CD4-positive, alpha-beta T cell (primary cell): ENCODE results near the gene C20orf141. TPM values are rescaled to one million over a fixed set of nuclear protein-coding genes. Genes with fewer than 3 reads are reported as not detected.

Experiments used
- ATAC-seq: fragments of 200-7000 bp; cut with Tn5 transposase; one replicate; pipeline ENCODE4 v1.10.0; 2022; ENCODE audit warnings: mild to moderate bottlenecking; ENCODE audit not compliant: poor library complexity
- CTCF ChIA-PET: fragments of 350-600 bp; sonication (Branson Sonifier 250); formaldehyde crosslinking; loops from one replicate; lab custom pipeline; 2021; ENCODE audit warnings: antibody characterized with exemption, inconsistent platforms; lab: Charles Lee
- POLR2A ChIA-PET: fragments of 350-600 bp; sonication (Branson Sonifier 250); formaldehyde crosslinking; loops from one replicate; lab custom pipeline; 2021; ENCODE audit warnings: antibody characterized with exemption, inconsistent platforms; lab: Charles Lee
- DNase-seq, 14 experiments: peaks; one replicate each; pipeline ENCODE4 v3.0.0-alpha.2; 2013 to 2020; ENCODE audit warnings: mixed read lengths in 2 of 14
- H3K27ac ChIP-seq, 2 donors: one replicate each; pipeline versions ENCODE4 v1.5.1 to v1.7.0; 2013; ENCODE audit warnings: low read length in 2 of 2, low read depth in 1 of 2, mild to moderate bottlenecking in 1 of 2
- H3K27me3 ChIP-seq, 2 experiments: 1 replicate in 1 of 2; 2 replicates in 1 of 2; pipeline versions ENCODE4 v1.6.1 to v1.7.0; 2013; ENCODE audit warnings: low read length in 2 of 2, control low read depth in 1 of 2, mild to moderate bottlenecking in 1 of 2, moderate library complexity in 1 of 2; ENCODE audit not compliant: insufficient read depth in 2 of 2, control insufficient read depth in 1 of 2
- H3K36me3 ChIP-seq: one replicate; pipeline ENCODE4 v1.6.1; 2013; ENCODE audit warnings: low read length, control low read depth; ENCODE audit not compliant: insufficient read depth
- H3K4me1 ChIP-seq: one replicate; pipeline ENCODE4 v1.6.1; 2013; ENCODE audit warnings: low read length, control low read depth; ENCODE audit not compliant: insufficient read depth
- H3K4me3 ChIP-seq: one replicate; pipeline ENCODE4 v1.5.1; 2013; ENCODE audit warnings: mild to moderate bottlenecking, low read length, moderate library complexity
- H3K9me3 ChIP-seq, 2 experiments: 1 replicate in 1 of 2; 2 replicates in 1 of 2; pipeline versions ENCODE4 v1.6.1 to v1.7.0; 2013; ENCODE audit warnings: low read length in 2 of 2, mild to moderate bottlenecking in 2 of 2, control low read depth in 1 of 2, moderate library complexity in 1 of 2; ENCODE audit not compliant: control insufficient read depth in 1 of 2, insufficient read depth in 1 of 2
- H3K27ac Mint-ChIP-seq: one replicate; pipeline ENCODE4 v1.8.0; 2020; ENCODE audit warnings: mixed read lengths
- H3K27me3 Mint-ChIP-seq: one replicate; pipeline ENCODE4 v1.8.0; 2021; ENCODE audit warnings: mixed read lengths
- H3K36me3 Mint-ChIP-seq: one replicate; pipeline ENCODE4 v1.8.0; 2021; ENCODE audit warnings: low read depth, mixed read lengths
- H3K4me1 Mint-ChIP-seq: one replicate; pipeline ENCODE4 v1.8.0; 2021; ENCODE audit warnings: low read depth, mixed read lengths
- H3K4me3 Mint-ChIP-seq: one replicate; pipeline ENCODE4 v1.8.0; 2020; ENCODE audit warnings: mild to moderate bottlenecking, mixed read lengths
- H3K9me3 Mint-ChIP-seq: one replicate; pipeline ENCODE4 v1.8.0; 2020; ENCODE audit warnings: mixed read lengths
- CTCF ChIP-seq: fragments of 200-600 bp; IDR thresholded peaks from one replicate; pipeline ENCODE4 v1.8.0; 2022; ENCODE audit warnings: antibody characterized with exemption, mild to moderate bottlenecking
- intact Hi-C, 2 experiments: fragments of 100-400 bp; cut with DNase I in 1 of 2; cut with micrococcal nuclease in 1 of 2; formaldehyde crosslinking; loops; one replicate each; pipeline versions ENCODE4 v1.15.1 to v1.9.0; 2023 to 2025; cut with DNase I, micrococcal nuclease
- total RNA-seq, 174 experiments: library from RNA in 2 of 174; stranded (reverse) in 2 of 174; gene quantifications; one replicate each; pipeline ENCODE4 v1.2.3 and lab custom pipeline; 2021 to 2026

The C20orf141 gene
- total RNA-seq, 2 experiments from 2014 or later = not detected

- Histone ChIP-seq H3K4me1 (peaks cover 25% of the 10 kb centered on the region), H3K36me3 (no peaks in the 10 kb centered on the region), H3K27me3 (peaks cover 39 to 45% of the 10 kb centered on the region in 2 experiments), H3K4me3 (no peak overlapping the region), H3K9me3 (peaks cover 0 to 14% of the 10 kb centered on the region in 2 experiments), H3K27ac (no peak overlapping the region)
- H3K4me1 Mint-ChIP-seq = peaks cover 25% of the 10 kb centered on the region
- POLR2A ChIA-PET = no interaction called here
- peaks cover 78% of the 10 kb centered on the region for H3K27me3 Mint-ChIP-seq
- ATAC-seq (no peak), DNase-seq (no peak)
- no peaks in the 10 kb centered on the region for H3K36me3 Mint-ChIP-seq
- CTCF ChIA-PET = no interaction called here
- peak overlapping the region; percentile 11 for H3K4me3 Mint-ChIP-seq
- no peak for TF ChIP-seq CTCF
- H3K27ac Mint-ChIP-seq = no peak overlapping the region
- intact Hi-C loops = no loop called here
- no peaks in the 10 kb centered on the region for H3K9me3 Mint-ChIP-seq
These were observed 16.5 kb upstream of the C20orf141 start for GRCh38 chr20:2798095-2798805.

GRCh38 chr20:2798814-2799213 lies 16.0 kb upstream of the C20orf141 start:
- ATAC-seq = no peak
- Mint-ChIP-seq H3K27ac (no peak overlapping the region), H3K36me3 (no peaks in the 10 kb centered on the region), H3K4me3 (peak overlapping the region; percentile 88), H3K9me3 (no peaks in the 10 kb centered on the region), H3K27me3 (peaks cover 79% of the 10 kb centered on the region), H3K4me1 (peaks cover 25% of the 10 kb centered on the region)
- CTCF ChIA-PET = no interaction called here
- DNase-seq = no peak
- H3K4me1 ChIP-seq = peaks cover 25% of the 10 kb centered on the region
- H3K4me3 ChIP-seq = no peak overlapping the region
- peaks cover 0 to 14% of the 10 kb centered on the region in 2 experiments for H3K9me3 ChIP-seq
- H3K27ac ChIP-seq = no peak overlapping the region
- POLR2A ChIA-PET = no interaction called here
- TF ChIP-seq CTCF = no peak
- H3K36me3 ChIP-seq = no peaks in the 10 kb centered on the region
- intact Hi-C loops = no loop called here
- peaks cover 41 to 48% of the 10 kb centered on the region in 2 experiments for H3K27me3 ChIP-seq

GRCh38 chr20:2799271-2799670 lies 15.5 kb upstream of the C20orf141 start:
- intact Hi-C loops = no loop called here
- no peaks in the 10 kb centered on the region for H3K9me3 Mint-ChIP-seq
- H3K4me1 ChIP-seq = peaks cover 25% of the 10 kb centered on the region
- H3K27ac Mint-ChIP-seq = no peak overlapping the region
- TF ChIP-seq CTCF = no peak
- ATAC-seq = no peak
- H3K9me3 ChIP-seq = peaks cover 0 to 14% of the 10 kb centered on the region in 2 experiments
- H3K4me1 Mint-ChIP-seq = peaks cover 25% of the 10 kb centered on the region
- H3K4me3 ChIP-seq = peak overlapping the region; percentile 51
- POLR2A ChIA-PET = interaction anchor here (1.6 kb wide), 1 partner anchor 41 kb away, joined by 3 read pairs; the partner anchor contains the start of genes PCED1A and VPS16
- no peaks in the 10 kb centered on the region for H3K36me3 ChIP-seq
- H3K36me3 Mint-ChIP-seq = no peaks in the 10 kb centered on the region
- peaks cover 84% of the 10 kb centered on the region for H3K27me3 Mint-ChIP-seq
- H3K27ac ChIP-seq = no peak overlapping the region
- H3K27me3 ChIP-seq = peaks cover 46 to 53% of the 10 kb centered on the region in 2 experiments
- H3K4me3 Mint-ChIP-seq = peak overlapping the region; percentile 88
- DNase-seq = no peak
- CTCF ChIA-PET = no interaction called here
